GM12891 (cell line): ENCODE measurements around the gene IL1RAPL1.

Experiments used
- POLR2A ChIP-seq: IDR thresholded peaks from 2 replicates; pipeline ENCODE4 v1.6.1; 2011; ENCODE audit warnings: low read depth, low read length, control low read depth
- POLR2AphosphoS5 ChIP-seq: IDR thresholded peaks from 2 replicates; pipeline ENCODE4 v1.6.1; 2011; ENCODE audit warnings: low read depth, low read length, control low read depth
- POU2F2 ChIP-seq: IDR thresholded peaks from 2 replicates; pipeline ENCODE4 v1.6.1; 2011; ENCODE audit warnings: low read depth, mild to moderate bottlenecking, control low read depth, low read length, moderate library complexity
- SPI1 ChIP-seq: IDR thresholded peaks from 2 replicates; pipeline ENCODE4 v1.6.1; 2011; ENCODE audit warnings: low read depth, low read length, control low read depth

DNA sequence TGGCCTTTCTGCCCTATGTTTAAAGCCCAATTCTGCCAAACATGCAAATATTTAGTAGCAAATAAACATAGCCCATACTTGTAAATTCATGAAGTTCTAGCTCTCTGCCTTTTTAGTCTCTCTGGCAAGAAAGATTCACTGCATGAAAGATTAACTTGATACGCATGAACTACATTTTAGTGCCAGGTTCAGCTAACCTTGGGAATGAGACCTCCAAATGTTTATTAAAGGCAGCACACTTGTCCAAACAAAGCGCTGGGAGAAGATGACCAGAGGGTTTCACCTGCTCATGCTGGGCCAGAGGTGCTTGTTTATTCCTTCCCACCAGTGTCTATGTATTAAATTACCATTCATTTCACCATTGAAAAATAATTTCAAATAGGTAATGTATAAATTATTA, 44.5 kb upstream of the IL1RAPL1 start:
- no peak for TF ChIP-seq POLR2AphosphoS5
- TF ChIP-seq POLR2A: no peak
- TF ChIP-seq SPI1: no peak
- TF ChIP-seq POU2F2: no peak
